Testis (tissue), 2 donors: ENCODE measurements around the gene BCORL1.

Experiments
- POLR2A ChIP-seq: fragments of 450-650 bp; IDR thresholded peaks from one replicate; pipeline ENCODE4 v1.6.1; 2017; ENCODE audit warnings: antibody characterized with exemption, mild to moderate bottlenecking, moderate library complexity
- TF ChIP-seq, protein P1 (sequence below), 3 experiments: fragments of 450-650 bp in 2 of 3; fragments of 200-600 bp in 1 of 3; sonication (generic) in 1 of 3; IDR thresholded peaks; one replicate each; pipeline ENCODE4 v1.5.1; 2016 to 2019; ENCODE audit warnings: antibody characterized with exemption in 3 of 3, mild to moderate bottlenecking in 2 of 3, moderate library complexity in 1 of 3

- TF ChIP-seq POLR2A: no peak
- TF ChIP-seq, protein P1, sequence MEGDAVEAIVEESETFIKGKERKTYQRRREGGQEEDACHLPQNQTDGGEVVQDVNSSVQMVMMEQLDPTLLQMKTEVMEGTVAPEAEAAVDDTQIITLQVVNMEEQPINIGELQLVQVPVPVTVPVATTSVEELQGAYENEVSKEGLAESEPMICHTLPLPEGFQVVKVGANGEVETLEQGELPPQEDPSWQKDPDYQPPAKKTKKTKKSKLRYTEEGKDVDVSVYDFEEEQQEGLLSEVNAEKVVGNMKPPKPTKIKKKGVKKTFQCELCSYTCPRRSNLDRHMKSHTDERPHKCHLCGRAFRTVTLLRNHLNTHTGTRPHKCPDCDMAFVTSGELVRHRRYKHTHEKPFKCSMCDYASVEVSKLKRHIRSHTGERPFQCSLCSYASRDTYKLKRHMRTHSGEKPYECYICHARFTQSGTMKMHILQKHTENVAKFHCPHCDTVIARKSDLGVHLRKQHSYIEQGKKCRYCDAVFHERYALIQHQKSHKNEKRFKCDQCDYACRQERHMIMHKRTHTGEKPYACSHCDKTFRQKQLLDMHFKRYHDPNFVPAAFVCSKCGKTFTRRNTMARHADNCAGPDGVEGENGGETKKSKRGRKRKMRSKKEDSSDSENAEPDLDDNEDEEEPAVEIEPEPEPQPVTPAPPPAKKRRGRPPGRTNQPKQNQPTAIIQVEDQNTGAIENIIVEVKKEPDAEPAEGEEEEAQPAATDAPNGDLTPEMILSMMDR (IDR thresholded peaks at IDR 0.05): no peak
Observed at GRCh38 chrX:130097507-130098209, 115.2 kb downstream of the BCORL1 start.
